Measurements from ENCODE around the gene RETSAT. TPM values are rescaled to one million over a fixed set of nuclear protein-coding genes. Genes with fewer than 3 reads are reported as not detected.

The RETSAT gene
- total RNA-seq, 1 experiment from 2014 or later, result 13.1 TPM

DNA sequence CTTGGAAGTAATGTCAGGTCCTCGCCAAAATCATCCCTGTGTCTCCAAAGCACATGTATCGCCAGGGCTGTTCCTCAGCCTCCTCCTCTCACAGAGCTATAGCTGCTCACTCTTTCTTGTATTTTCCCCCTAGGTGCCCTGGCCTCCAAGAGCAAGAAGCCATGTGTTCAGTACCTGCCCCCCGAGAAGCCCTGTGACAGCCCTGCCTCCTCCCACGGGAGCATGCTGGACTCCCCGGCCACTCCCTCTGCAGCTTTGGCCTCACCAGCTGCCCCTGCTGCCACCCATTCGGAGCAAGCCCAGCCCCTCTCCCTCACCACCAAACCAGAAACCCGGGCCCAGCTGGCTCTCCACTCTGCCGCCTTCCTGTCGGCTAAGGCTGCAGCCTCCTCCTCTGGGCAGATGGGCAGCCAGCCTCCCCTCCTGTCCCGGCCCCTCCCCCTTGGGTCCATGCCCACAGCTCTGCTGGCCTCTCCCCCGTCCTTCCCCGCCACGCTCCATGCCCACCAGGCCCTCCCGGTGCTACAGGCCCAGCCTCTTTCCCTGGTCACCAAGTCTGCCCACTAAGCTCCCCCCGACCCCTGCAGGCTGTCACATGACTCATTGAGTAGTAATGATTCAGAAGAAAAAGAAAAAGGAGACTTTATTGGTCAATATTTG, 45.3 kb downstream of the RETSAT start:
- peak; percentile 59 for DNase-seq (ENCODE audit: low spot score)

DNA sequence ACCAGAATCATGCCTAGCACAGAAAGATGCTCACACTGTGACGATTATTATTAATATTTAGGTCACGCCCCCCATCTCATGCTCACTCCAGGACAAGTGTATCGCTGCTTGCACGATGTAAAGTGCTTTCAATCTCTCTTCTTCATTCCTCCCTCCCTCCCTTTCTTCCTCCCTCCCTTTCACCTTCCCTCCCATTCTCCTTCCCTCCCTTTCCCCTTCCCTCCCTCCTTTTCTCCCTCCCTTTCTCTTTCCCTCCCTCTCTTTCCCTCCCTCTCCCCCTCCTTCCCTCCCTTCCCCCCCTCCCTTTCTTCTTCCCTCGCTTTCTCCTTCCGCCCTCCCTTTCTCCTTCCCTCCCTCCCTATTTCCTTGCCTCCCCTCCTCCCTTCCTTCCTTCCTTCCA, 46.1 kb downstream of the RETSAT start:
- no peak for DNase-seq (ENCODE audit: low spot score)

DNA sequence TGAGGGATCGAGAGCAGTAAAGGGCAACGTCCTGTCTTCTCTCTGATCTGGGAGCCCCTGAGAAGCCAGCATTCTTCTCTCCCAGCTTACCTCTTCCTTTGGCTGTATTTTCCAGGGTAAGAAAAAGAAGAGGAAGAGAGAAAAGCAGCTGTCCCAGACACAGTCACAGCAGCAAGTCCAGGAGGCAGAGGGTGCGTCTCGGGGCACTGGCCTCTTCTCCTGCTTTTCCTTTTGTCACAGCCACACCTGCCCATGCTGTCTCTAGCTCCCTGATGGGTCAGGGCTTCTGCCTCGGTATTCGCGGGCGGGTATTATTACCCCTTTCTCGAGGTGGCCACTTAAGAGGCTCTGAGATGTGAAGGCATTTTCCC, 46.8 kb downstream of the RETSAT start:
- DNase-seq (ENCODE audit: low spot score), result no peak

DNA sequence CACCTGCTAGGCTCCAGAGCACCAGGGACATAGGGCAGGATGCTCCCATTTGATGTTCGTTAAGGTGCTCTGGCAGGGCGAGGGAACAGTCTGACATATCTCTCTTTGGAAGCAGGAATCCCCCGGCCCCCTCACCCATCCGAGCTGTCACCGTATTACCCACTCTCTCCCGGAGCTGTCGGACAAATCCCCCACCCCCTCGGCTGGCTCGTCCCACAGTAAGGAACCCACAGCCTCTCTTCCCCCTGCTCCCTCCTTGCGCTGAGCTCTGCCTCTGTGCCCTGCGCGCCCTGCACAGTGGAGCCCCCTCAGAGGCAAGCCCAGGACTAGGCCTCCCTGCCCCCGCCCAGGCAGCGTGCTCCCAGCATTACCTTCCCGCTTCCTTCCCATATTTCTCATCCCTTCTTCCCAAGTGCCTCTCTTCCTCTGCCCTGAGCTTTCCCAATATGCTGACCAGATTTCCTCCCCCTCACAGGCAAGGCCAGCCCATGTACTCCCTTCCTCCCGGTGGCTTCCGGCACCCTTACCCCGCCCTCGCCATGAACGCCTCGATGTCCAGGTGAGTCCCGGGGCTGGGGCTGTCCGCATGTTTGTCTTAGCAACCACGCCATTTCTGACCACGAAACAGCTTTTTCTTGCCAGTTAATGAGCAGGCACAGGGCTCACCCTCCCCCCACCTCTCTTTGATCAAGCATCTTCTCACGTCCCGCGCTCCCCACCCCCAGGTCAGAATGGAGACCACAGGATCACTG, 50.4 kb downstream of the RETSAT start:
- DNase-seq (ENCODE audit: low spot score), result no peak

DNA sequence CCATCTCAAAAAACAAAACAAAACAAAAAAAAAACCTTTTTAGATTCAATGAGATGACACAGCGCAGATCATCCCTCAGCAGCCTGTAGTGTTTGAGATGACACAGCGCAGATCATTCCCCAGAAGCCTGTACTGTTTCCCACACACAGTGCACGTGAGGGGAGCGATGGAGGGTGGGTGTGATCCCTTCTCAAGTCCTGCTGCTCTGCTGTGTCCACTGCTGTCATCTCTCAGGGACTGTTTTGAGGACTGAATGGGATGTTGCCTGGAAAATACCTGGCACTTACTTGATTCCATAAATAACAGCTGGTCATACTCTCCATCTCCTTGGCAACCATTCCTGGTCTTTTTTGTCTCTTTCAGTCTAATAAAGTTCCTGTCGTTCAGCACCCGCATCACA, 52.2 kb downstream of the RETSAT start:
- DNase-seq (ENCODE audit: low spot score), result no peak

Other genes with a start within 250 kb of the RETSAT start
- 0.17 TPM in 1 of 2 replicates, not detected in the other for gene TCF7L1, start 221.1 kb downstream of the RETSAT start, total RNA-seq (2014; rRNA removed; shearing (Covaris generic))
- 62.7 and 80.1 TPM in 2 replicates for gene TGOLN2, start 26.5 kb downstream of the RETSAT start, total RNA-seq (2014; rRNA removed; shearing (Covaris generic))
- gene ELMOD3, start 241 bp upstream of the RETSAT start, total RNA-seq (2014; rRNA removed; shearing (Covaris generic)), result 14.3 and 14.6 TPM in 2 replicates
- gene CAPG, start 55.8 kb upstream of the RETSAT start, total RNA-seq (2014; rRNA removed; shearing (Covaris generic)), result 286 and 301 TPM in 2 replicates
- not detected in 2 replicates for gene SH2D6, start 64.2 kb upstream of the RETSAT start, total RNA-seq (2014; rRNA removed; shearing (Covaris generic))
- gene MAT2A, start 184.6 kb upstream of the RETSAT start, total RNA-seq (2014; rRNA removed; shearing (Covaris generic)), result 30.6 and 52.6 TPM in 2 replicates
- 36.8 and 44.7 TPM in 2 replicates for gene GGCX, start 207.0 kb upstream of the RETSAT start, total RNA-seq (2014; rRNA removed; shearing (Covaris generic))
- 0.43 and 1.3 TPM in 2 replicates for gene VAMP8, start 223.1 kb upstream of the RETSAT start, total RNA-seq (2014; rRNA removed; shearing (Covaris generic))
- 0.77 and 1.8 TPM in 2 replicates for gene VAMP5, start 229.9 kb upstream of the RETSAT start, total RNA-seq (2014; rRNA removed; shearing (Covaris generic))
- 286 and 303 TPM in 2 replicates for gene RNF181, start 241.2 kb upstream of the RETSAT start, total RNA-seq (2014; rRNA removed; shearing (Covaris generic))
- gene TMEM150A, start 248.2 kb upstream of the RETSAT start, total RNA-seq (2014; rRNA removed; shearing (Covaris generic)), result 10.2 and 11.1 TPM in 2 replicates

Data from H4 (cell line).